Activated CD4-positive, alpha-beta T cell treated with anti-CD3 and anti-CD28 coated beads, Interleukin-2, amount 50 U/mL, for 16 hours (primary cell): ENCODE measurements around the gene MPND.
"Not testable (repeated sequence)": the region's sequence is repeated elsewhere in the genome, so short reads cannot be mapped to it uniquely, and the experiment has no call there.

Source experiments
- DNase-seq: peaks from one replicate; pipeline ENCODE4 v3.0.0-alpha.2; 2020

The MPND gene

GRCh38 chr19:4320419-4320818, 22.9 kb upstream of the MPND start:
- DNase-seq = no peak

- no peak for DNase-seq
Measured at GRCh38 chr19:4322942-4323665, 20.3 kb upstream of the MPND start.

DNA sequence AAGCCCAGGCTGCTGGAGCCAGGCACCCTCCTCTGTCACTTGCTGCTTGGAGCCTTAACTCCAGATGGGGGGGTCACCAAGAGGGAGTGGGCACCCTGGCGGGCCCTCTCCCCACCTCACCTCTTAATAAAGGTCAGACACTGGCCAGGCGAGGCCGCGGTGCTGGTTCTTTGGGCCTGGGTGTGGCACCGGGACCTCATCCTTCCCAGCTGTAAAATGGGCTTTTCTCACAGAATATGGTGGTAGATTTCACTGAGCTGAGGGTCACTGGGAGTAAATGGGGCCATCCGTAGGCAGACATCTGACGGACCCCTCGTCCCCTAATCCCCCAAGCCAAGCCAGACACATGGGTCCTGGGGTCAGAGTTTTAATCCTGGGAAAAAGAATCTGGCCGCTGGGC, 19.7 kb upstream of the MPND start:
- DNase-seq = no peak

DNA sequence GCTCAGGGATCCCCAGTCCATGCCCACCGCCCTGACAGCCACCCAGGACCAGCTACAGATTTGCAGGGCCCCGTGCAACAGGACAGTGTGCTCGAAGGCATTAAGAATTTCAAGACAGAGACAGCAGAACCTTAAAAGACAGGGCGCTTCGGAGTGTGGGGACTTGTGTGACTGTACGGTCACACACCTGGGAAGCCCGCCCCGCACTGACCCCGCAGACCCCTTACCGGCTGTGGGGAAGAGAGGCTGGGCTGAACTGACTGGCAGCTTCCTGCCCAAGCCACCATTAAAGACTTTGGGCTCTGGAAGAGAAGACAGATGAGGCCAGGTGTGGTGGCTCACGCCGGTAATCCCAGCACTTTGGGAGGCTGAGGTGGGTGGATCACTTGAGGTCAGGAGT, 19.1 kb upstream of the MPND start:
- DNase-seq = no peak

DNA sequence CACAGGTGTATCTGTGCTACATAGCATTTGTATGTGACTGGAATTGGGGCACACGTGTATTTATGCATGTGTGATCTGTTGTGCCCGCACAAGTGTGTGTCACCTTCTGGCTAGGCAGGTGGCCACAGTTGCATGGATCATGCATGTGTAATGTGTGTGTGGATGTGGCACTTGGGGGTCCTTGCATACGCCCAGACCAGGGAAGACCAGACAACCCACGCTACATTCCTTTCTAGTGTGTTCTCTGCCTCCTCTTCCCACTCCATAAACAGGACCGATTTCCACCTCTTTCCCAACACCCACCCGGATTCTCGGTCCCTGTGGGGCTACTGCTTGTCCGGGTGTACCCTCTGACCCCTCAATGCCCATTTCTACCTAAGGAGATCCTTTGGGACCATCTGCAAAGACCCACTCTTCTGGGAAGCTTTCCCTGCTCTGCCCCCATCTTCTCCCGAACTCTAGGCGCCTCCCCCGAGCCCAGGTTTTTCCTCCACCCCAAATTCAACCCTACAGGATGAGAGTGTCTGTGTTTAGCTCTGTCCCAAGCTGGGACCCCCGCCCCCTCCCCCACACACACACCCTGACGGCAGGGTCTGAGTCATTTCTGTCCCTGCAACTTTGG, 17.0 kb upstream of the MPND start:
- no peak for DNase-seq

GRCh38 chr19:4326837-4327251, 16.5 kb upstream of the MPND start:
- peak; percentile 27 for DNase-seq

DNA sequence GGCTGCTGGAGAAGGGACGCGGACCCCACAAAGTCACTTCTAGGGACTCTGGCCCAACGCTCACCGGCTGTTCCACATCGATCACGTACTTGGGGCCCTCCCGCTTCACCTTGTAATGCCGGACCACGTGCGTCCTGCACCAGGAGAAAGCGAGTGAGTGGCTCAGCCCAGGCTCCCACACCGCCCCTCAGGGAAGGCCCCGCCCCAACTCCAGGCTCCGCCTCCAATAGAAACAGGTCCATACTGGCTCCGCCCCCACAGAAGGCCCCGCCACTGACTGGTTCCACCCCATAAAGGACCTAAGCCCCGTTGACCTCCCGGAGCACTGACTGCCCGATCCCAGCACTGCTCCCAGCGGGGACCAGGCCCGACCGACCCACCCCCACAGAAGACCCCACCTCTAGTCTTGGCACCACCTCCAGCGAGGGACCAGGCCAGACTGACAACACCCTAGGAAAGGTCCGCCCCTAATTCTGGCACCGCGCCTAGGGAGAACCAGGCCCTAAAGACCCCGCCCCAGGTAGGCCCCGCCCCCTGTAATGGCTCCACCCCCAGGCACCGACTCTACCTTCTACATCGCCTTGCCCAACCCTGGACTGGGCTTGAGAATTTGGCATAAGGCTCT, 16.0 kb upstream of the MPND start:
- peak; percentile 76 for DNase-seq

DNA sequence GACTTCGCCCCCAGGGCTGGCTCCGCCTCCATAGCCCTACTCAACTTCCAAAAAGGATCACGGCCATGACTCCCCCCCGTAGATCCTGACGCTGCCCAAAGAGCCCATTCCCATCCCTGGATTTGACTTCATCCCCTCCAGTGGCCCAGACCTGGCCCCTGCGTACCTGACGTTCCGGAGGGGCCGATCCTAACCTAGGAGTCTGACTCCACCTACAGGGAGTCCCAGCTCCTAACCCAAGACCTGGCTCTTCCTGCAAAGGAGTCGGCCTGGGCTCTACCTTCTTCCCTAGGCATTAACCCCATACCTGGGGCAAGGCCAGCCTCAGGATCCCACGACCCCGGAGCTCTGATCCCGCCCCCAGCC, 15.5 kb upstream of the MPND start:
- no peak for DNase-seq

DNA sequence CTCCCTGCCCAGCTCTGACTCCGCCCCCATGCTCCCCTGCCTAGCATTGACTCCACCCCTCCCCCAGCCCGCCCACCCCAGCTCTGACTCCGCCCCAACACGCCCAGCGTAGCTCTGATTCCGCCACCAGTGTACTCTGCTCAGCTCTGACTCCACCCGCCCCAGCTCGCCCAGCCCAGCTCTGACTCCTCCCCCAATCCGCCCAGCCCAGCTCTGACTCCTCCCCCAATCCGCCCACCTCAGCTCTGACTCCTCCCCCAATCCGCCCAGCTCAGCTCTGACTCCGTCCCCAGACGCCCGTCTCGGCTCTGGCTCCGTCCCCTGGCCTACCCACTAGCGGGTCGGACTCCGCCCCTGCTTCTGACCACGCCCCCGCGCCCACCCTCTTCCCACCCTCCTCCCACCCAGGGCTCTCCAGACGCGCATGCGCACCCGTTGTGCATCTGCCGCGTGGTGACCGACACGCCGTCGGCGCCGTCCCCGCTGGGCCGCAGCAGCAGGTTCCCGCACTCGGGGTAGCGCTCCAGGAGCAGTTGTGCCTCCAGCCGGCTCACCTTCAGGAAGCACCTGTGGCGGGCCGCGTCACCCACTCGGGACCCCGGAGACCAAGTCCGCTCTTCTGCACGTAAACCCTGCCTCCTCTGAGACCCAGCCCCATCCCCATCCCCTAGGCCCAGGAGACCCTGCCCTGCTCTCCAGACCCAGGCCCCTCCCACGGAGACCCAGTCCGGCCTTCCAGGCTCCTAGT, 14.9 kb upstream of the MPND start:
- peak; percentile 97 for DNase-seq

DNA sequence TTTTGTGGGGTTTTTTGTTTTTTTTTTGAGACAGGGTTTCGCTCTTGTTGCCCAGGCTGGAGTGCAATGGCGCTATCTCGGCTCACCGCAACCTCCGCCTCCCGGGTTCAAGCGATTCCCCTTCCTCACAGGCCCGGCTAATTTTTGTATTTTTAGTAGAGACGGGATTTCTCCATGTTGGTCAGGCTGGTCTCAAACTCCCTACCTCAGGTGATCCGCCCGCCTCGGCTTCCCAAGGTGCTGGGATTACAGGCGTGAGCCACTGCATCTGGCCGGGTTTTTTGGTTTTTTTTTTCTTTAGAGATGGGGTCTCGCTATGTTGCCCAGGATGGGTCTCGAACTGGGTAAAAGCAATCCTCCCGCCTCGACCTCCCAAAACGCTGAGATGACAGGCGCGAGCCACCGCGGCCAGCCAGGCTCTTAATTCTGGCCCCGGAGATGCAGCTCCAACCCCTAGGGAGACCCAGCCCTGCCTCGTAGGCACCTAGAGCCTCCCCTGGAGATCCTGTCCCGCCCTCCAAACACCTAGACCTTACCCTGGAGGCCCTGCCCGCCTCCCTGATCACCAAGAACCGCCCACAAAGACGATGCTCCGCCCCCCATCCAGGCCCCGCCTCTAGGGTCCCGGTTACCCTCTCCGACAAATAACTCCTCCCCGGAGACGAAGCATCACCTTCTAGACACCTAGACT, 14.2 kb upstream of the MPND start:
- peak; percentile 55 for DNase-seq

DNA sequence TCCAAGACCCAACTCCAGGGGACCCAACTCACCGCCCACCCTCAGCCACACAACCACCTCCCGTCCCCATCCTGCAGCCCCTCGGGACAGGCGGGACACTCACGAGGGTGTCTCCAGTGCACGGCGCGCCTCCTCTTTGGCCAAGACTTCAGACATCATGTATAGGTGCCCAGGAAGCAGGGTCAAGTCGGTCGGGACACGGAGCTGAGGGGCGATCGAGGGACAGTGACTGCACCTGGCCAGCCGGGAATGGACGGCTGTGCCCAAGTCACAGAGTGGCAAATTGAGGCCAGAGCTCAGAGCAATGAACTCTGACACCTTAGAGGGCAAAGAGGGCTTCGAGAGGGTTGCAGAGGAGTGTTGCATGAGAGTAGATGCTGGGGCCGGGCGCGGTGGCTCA, 13.5 kb upstream of the MPND start:
- DNase-seq = no peak

GRCh38 chr19:4334929-4335570, 8.3 kb upstream of the MPND start:
- DNase-seq = no peak

DNA sequence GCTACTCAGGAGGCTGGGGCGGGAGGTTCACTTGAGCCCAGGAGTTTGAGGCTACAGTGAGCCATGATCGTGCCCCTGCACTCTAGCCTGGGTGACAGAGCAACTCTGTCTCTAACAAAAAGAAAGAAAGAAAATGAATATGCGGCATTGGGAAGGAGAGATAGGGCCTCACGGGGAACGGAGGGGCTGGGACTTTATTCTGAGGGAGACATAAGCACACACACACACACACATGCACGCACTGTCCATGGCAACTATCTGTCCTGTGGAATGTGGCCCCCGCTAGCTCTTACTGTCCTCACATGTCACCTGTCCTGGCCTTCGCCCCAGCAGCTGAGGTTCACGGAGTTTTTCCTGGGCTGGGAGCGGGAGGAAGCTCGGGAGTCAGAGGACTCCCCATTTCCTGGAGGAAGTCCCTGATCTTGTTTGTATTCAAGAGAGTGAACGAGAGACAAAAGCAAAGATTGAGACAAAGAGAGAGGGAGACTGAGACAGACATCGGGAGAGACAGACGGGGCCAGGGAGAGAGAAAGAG, 5.4 kb upstream of the MPND start:
- no peak for DNase-seq

DNA sequence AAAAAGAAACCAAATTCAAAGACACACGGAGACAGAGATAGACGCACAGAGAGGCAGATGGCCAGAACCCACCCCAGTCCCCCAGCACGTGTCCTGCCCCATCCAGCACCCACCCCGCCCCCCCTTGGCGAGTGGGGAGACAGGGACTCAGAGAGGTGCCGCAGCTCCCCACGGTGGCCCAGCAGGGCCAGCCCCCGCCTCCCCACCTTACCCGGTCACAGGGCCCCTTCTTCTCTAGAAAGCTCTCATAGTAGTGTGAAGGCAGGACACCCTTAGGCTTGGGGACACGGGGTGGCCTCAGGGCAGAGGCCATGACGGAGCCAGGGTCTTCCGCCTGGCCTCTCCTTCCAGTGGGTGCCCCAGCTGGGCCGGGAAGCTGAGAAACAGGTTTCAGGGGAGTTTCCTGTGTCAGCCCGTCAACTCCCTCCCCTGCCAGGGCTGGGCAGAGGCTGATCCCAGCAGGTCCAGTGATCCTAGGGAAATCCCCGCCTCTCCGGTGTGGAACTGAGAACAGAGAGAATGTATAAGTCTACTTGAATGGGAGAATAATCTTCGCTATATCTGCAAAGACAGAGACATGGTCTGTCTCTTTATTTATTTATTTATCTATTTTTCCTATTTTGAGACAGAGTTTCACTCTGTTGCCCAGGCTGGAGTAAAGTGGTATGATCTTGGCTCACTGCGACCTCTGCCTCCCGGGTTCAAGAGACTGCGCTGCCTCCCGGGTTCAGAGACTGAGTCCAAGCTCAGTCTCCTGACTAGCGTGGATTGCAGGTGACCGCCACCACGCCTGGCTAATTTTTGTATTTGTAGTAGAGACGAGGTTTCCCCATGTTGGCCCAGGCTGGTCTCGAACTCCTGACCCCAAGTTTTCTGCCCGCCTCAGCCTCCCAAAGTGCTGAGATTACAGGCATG, 4.7 kb upstream of the MPND start, which contains the start of gene STAP2:
TSS of gene STAP2 (minus strand) at position 387 of the 915 bp plus-strand sequence. CDS start at position 313, 74 bp downstream.
- DNase-seq = no peak

GRCh38 chr19:4342314-4342614, 1.1 kb upstream of the MPND start:
- DNase-seq = no peak

DNA sequence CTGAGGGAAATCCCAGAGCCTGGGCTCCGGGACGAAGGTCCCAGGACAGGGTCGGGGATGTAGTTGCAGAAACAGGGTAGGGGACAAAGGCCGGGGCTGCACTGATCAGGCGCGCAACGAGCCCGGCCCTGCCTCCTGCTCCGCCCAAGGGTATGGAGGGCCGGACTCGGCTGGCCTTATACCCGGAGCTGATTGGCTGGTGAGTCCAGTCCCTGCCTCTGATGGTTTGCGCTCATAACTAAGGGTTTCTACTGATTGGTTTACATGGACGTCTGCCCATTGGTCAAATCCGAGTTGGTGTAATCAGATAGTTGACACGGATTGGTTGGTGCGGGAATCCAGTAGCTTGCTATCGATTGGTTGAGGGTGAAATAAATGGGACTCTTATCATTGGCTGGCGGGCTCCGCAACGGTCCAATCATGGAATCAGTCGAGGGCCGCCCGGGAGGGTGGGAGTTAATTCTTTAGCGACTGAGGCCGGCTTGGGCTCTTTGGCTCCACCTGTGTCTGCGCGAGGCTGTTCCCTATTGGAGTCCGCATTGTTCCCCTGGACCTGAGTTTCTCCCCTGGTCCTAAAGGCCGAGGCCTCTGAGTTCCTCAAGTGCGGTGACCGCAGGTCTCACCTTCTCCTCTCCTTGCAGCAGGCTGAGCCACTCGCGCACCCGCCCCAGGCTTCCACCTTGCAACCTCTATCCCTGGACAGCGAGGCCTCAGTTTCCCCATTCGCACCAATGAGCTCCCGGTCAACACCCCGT, 570 bp upstream of the MPND start:
- peak; percentile 99 for DNase-seq

GRCh38 chr19:4345342-4346019, 2.1 kb downstream of the MPND start:
- no peak for DNase-seq

GRCh38 chr19:4346020-4346383, 2.6 kb downstream of the MPND start:
- no peak for DNase-seq

DNA sequence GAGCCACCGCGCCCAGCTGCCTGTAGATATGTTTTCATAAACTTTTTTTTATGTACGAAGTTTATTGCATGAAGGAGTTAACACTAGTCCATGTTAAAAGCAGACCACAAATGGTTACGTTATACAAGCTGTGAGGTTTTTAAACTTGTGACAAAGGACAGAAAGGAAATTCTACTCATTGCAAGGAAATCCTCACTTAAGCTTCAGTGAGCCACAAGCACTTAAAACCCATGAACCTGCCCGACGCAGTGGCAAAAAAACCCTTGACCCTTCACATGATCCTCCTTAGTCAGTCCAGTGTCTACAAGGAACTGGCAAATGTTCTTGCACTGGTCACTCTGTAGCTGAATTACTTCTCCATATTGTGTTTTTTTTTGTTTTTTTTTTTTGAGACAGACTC, 4.2 kb downstream of the MPND start:
- DNase-seq = no peak

DNA sequence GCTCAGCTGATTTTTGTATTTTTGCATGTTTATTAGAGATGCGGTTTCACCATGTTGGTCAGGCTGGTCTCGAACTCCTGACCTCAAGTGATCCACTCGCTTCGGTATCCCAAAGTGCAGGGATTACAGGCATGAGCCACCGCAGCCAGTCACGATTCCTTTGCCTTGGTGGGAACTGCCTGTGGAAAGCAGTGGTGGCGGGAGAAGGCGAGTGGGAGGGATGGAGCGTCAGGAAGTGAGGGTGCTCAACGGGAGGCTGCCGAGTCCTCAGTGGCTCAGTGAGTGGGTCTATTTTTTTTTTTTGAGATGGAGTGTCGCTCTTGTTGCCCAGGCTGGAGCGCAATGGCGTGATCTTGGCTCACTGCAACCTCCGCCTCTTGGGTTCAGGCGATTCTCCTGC, 5.9 kb downstream of the MPND start:
- DNase-seq = not testable (repeated sequence)
